ENCODE results near the gene OAS3. TPM values are rescaled to one million over a fixed set of nuclear protein-coding genes. Genes with fewer than 3 reads are reported as not detected.
A peak's percentile ranks its signal among the peaks of the same experiment; 100 is the strongest.
"Not testable (repeated sequence)": the region's sequence is repeated elsewhere in the genome, so short reads cannot be mapped to it uniquely, and the experiment has no call there.

OAS3 gene
- total RNA-seq, 1 donor from 2014 or later, result 4.6 TPM

GRCh38 chr12:112987561-112987960 lies 49.3 kb downstream of the OAS3 start:
- no peaks in the 10 kb centered on the region for H3K9me3 Mint-ChIP-seq
- peaks cover 35% of the 10 kb centered on the region for H3K27me3 Mint-ChIP-seq
- no peaks in the 10 kb centered on the region for H3K36me3 Mint-ChIP-seq
- TF ChIP-seq, protein P1, sequence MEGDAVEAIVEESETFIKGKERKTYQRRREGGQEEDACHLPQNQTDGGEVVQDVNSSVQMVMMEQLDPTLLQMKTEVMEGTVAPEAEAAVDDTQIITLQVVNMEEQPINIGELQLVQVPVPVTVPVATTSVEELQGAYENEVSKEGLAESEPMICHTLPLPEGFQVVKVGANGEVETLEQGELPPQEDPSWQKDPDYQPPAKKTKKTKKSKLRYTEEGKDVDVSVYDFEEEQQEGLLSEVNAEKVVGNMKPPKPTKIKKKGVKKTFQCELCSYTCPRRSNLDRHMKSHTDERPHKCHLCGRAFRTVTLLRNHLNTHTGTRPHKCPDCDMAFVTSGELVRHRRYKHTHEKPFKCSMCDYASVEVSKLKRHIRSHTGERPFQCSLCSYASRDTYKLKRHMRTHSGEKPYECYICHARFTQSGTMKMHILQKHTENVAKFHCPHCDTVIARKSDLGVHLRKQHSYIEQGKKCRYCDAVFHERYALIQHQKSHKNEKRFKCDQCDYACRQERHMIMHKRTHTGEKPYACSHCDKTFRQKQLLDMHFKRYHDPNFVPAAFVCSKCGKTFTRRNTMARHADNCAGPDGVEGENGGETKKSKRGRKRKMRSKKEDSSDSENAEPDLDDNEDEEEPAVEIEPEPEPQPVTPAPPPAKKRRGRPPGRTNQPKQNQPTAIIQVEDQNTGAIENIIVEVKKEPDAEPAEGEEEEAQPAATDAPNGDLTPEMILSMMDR (conservative IDR thresholded peaks at IDR 0.05), result no peak
- no peak for DNase-seq (ENCODE audit: extremely low spot score, unreplicated experiment)
- no peaks in the 10 kb centered on the region for H3K4me1 Mint-ChIP-seq (ENCODE audit: unreplicated experiment)
- no peak overlapping the region for H3K27ac Mint-ChIP-seq
- H3K4me3 Mint-ChIP-seq, result no peak overlapping the region

DNA sequence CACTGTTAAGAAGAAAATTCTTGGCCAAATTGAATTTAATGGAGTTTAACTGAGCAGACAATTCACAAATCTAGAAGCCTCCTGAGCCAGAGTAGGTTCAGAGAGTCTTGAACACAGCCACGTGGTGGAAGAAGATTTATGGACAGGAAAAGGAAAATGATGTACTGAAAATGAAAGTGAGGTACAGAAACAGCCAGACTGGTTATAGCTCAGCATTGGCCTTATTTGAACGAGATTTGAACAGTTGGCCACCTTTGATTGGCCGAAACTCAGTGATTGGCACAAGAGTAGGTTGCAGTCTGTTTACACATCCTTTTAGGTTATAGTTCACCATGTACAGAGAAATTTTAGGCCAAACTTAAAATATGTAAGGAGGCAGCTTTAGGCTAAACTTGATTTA lies 50.0 kb downstream of the OAS3 start:
- Mint-ChIP-seq H3K27me3 (peaks cover 34% of the 10 kb centered on the region), H3K4me1 (ENCODE audit: unreplicated experiment) (no peaks in the 10 kb centered on the region), H3K9me3 (no peaks in the 10 kb centered on the region), H3K4me3 (no peak overlapping the region), H3K36me3 (no peaks in the 10 kb centered on the region), H3K27ac (no peak overlapping the region)
- no peak for DNase-seq (ENCODE audit: extremely low spot score, unreplicated experiment)
- TF ChIP-seq, protein P1 (conservative IDR thresholded peaks at IDR 0.05), result no peak

- peaks cover 34% of the 10 kb centered on the region for H3K27me3 Mint-ChIP-seq
- H3K9me3 Mint-ChIP-seq; H3K27ac Mint-ChIP-seq; H3K4me1 Mint-ChIP-seq (ENCODE audit: unreplicated experiment); DNase-seq (ENCODE audit: extremely low spot score, unreplicated experiment); H3K36me3 Mint-ChIP-seq; H3K4me3 Mint-ChIP-seq: not testable (repeated sequence)
Observed at GRCh38 chr12:112988823-112989385, 50.6 kb downstream of the OAS3 start.

DNA sequence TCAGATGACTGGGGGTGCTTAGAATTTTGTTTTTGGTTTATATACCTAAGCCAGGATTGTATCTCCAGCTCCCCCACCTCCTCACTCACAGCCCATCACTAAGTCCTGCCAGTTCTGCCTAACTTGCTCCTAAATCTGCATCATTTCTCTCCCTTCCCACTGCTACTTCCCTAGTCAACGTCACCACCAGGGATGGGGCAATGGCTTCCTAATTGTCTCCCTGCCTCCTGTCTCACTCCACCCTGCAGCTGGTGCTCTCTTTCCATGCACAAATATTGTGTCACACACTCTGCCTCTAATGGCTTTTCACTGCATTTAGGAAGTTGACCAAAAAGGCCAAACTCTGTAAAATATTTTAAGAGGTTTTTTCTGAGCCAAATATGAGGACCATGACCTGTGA lies 51.5 kb downstream of the OAS3 start:
- Mint-ChIP-seq H3K27ac (no peak overlapping the region), H3K27me3 (peaks cover 32% of the 10 kb centered on the region), H3K36me3 (no peaks in the 10 kb centered on the region), H3K9me3 (no peaks in the 10 kb centered on the region), H3K4me1 (ENCODE audit: unreplicated experiment) (no peaks in the 10 kb centered on the region), H3K4me3 (no peak overlapping the region)
- TF ChIP-seq, protein P1 (conservative IDR thresholded peaks at IDR 0.05), result no peak
- DNase-seq (ENCODE audit: extremely low spot score, unreplicated experiment), result no peak

DNA sequence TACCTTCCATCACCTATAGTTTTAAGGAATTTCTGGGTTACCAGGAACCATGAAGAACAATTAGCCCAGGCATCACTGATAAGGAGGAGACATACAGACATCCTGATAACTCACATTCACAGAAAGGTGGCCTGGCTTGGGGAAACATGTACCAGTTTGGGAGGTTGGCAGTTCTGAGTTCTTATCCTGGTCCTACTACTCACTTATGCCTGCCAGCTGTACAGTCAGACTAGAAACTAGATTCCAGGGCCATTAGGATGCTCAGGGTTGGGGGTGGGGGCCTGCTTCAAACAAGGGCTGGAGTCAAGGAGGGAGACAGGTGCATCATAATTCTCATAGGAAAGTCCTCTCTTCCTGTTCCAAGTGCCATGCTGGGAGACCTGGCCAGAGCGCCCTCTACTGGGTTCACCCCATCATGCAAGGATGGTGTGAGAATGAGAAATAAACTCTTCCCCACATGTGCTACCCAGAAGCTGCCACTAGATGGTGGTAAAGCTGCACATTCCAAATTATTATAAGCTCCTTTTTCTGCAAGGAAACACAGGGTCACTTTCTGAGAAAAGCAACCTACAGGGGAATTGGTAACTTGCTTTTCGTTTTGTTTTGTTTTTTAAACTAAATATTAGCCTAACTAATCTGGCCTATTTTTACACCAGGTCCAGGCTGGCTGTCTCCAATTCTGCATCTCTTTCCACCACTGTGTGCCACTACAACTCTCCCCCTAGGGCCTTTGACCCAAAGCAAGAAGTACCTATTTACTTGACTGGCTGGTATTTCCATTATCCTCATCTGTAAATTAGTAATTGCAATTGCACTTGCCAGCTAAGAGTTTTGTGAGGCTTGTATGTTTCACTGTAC lies 54.5 kb downstream of the OAS3 start:
- no peaks in the 10 kb centered on the region for H3K4me1 Mint-ChIP-seq (ENCODE audit: unreplicated experiment)
- no peaks in the 10 kb centered on the region for H3K9me3 Mint-ChIP-seq
- peaks cover 55% of the 10 kb centered on the region for H3K27me3 Mint-ChIP-seq
- DNase-seq (ENCODE audit: extremely low spot score, unreplicated experiment), result no peak
- no peak overlapping the region for H3K27ac Mint-ChIP-seq
- H3K4me3 Mint-ChIP-seq, result no peak overlapping the region
- H3K36me3 Mint-ChIP-seq, result no peaks in the 10 kb centered on the region
- TF ChIP-seq, protein P1 (conservative IDR thresholded peaks at IDR 0.05), result peak; percentile 88

GRCh38 chr12:112995008-112995407 lies 56.7 kb downstream of the OAS3 start:
- TF ChIP-seq, protein P1 (conservative IDR thresholded peaks at IDR 0.05), result no peak
- Mint-ChIP-seq H3K27ac (no peak overlapping the region), H3K36me3 (no peaks in the 10 kb centered on the region)

More at GRCh38 chr12:112995008-112995407, 56.7 kb downstream of the OAS3 start:
- Mint-ChIP-seq H3K4me1 (ENCODE audit: unreplicated experiment) (no peaks in the 10 kb centered on the region), H3K4me3 (no peak overlapping the region), H3K9me3 (no peaks in the 10 kb centered on the region), H3K27me3 (peaks cover 50% of the 10 kb centered on the region)
- no peak for DNase-seq (ENCODE audit: extremely low spot score, unreplicated experiment)
